Posterior vena cava (tissue), 2 donors: Measurements from ENCODE around the gene GRWD1. TPM values are rescaled to one million over a fixed set of nuclear protein-coding genes. Genes with fewer than 3 reads are reported as not detected.

Experiments used
- DNase-seq: peaks from one replicate; pipeline ENCODE4 v3.0.0-alpha.2; 2020; ENCODE audit warnings: low spot score
- intact Hi-C, 2 donors: fragments of 100-400 bp; cut with DNase I; formaldehyde crosslinking; loops; one replicate each; pipeline versions ENCODE4 v1.14.1 to v1.14.2; 2022 to 2023
- total RNA-seq, 2 donors: library from RNA; stranded (reverse); fragmentation: NEBNext Ultra II Directional; extraction: Animal tissue kit (Norgen Biotek cat#: 25700); gene quantifications; one replicate each; pipeline ENCODE4 v1.2.1, GENCODE V29; 2021
- donor health status: DM: yes; HTN: yes; CAD: no.
- donor health status: DM: yes; HTN: yes; CAD: no.

GRWD1 gene
- total RNA-seq, 2 donors from 2014 or later, result 21.1 to 24.2 TPM

GRCh38 chr19:48452289-48453190 lies 6.8 kb downstream of the GRWD1 start:
- no peak for DNase-seq
- intact Hi-C loops, result no loop called here

GRCh38 chr19:48454150-48454730 lies 8.5 kb downstream of the GRWD1 start:
- DNase-seq, result no peak
- intact Hi-C loops, result no loop called here

GRCh38 chr19:48455171-48455907 lies 9.6 kb downstream of the GRWD1 start, which contains the start of gene KCNJ14:
Gene KCNJ14, plus strand, starts transcription at chr19:48455574. Its CDS starts 6,151 bp downstream, at chr19:48461725.
- no peak for DNase-seq
- intact Hi-C loops, result loop anchor here in 1 of 2 donors (1.0 kb wide), 1 partner anchor 48 kb away; no protein-coding TSS in a partner anchor

GRCh38 chr19:48455908-48456562 lies 10.3 kb downstream of the GRWD1 start:
- intact Hi-C loops, result loop anchor here in 1 of 2 donors (1.0 kb wide), 1 partner anchor 49 kb away; no protein-coding TSS in a partner anchor
- DNase-seq, result no peak

GRCh38 chr19:48456864-48457263 lies 11.1 kb downstream of the GRWD1 start:
- DNase-seq, result no peak
- intact Hi-C loops, result no loop called here

- DNase-seq, result no peak
- intact Hi-C loops, result no loop called here
Observed at GRCh38 chr19:48458016-48458415, 12.2 kb downstream of the GRWD1 start.

- no peak for DNase-seq
- intact Hi-C loops, result no loop called here
Observed at GRCh38 chr19:48461651-48461981, 15.8 kb downstream of the GRWD1 start.

GRCh38 chr19:48461982-48462655 lies 16.3 kb downstream of the GRWD1 start:
- intact Hi-C loops, result no loop called here
- DNase-seq, result no peak

GRCh38 chr19:48465215-48465614 lies 19.4 kb downstream of the GRWD1 start:
- intact Hi-C loops, result no loop called here
- no peak for DNase-seq

- no peak for DNase-seq
- intact Hi-C loops, result no loop called here
Observed at GRCh38 chr19:48466561-48467325, 21.0 kb downstream of the GRWD1 start.

GRCh38 chr19:48468772-48469288 lies 23.0 kb downstream of the GRWD1 start:
- peak; percentile 100 for DNase-seq
- intact Hi-C loops, result no loop called here

- intact Hi-C loops, result no loop called here
Observed at GRCh38 chr19:48469289-48469881, 23.6 kb downstream of the GRWD1 start, which contains the start of gene CYTH2. Gene CYTH2, plus strand, starts transcription at chr19:48469369. Its CDS starts 139 bp downstream, at chr19:48469508.

GRCh38 chr19:48469934-48470680 lies 24.3 kb downstream of the GRWD1 start:
- intact Hi-C loops, result no loop called here
- no peak for DNase-seq

More at GRCh38 chr19:48469289-48469881, 23.6 kb downstream of the GRWD1 start, which contains the start of gene CYTH2:
- DNase-seq, result peak; percentile 96

GRCh38 chr19:48470856-48471255 lies 25.1 kb downstream of the GRWD1 start:
- DNase-seq, result no peak
- intact Hi-C loops, result no loop called here

GRCh38 chr19:48471836-48472235 lies 26.1 kb downstream of the GRWD1 start:
- intact Hi-C loops, result no loop called here

GRCh38 chr19:48473161-48473966 lies 27.6 kb downstream of the GRWD1 start:
- intact Hi-C loops, result no loop called here
- no peak for DNase-seq

More at GRCh38 chr19:48471836-48472235, 26.1 kb downstream of the GRWD1 start:
- DNase-seq, result no peak
